KBM-7 (cell line): Measurements from ENCODE around the gene PRDM16.

Experiments
- DNase-seq: peaks from one replicate; pipeline ENCODE4 v3.0.0-alpha.2; 2015
- in situ Hi-C: fragments of 300-500 bp; cut with MboI; formaldehyde crosslinking; loops from 2 replicates; pipeline ENCODE4 v1.14.3; 2020; ENCODE audit warnings: low sequenced_read_pairs, low pct_unique_long_range_greater_than_20kb, mixed read lengths

Gene PRDM16

GRCh38 chr1:3051270-3052268 lies 17.4 kb upstream of the PRDM16 start:
- DNase-seq: no peak

GRCh38 chr1:3052501-3052900 lies 16.5 kb upstream of the PRDM16 start:
- no peak for DNase-seq
- in situ Hi-C loops: no loop called here

More at GRCh38 chr1:3051270-3052268, 17.4 kb upstream of the PRDM16 start:
- in situ Hi-C loops: no loop called here

GRCh38 chr1:3053366-3053980 lies 15.5 kb upstream of the PRDM16 start:
- in situ Hi-C loops: no loop called here

GRCh38 chr1:3053986-3054385 lies 15.0 kb upstream of the PRDM16 start:
- DNase-seq: no peak
- in situ Hi-C loops: no loop called here

More at GRCh38 chr1:3053366-3053980, 15.5 kb upstream of the PRDM16 start:
- DNase-seq: no peak

GRCh38 chr1:3054474-3054873 lies 14.5 kb upstream of the PRDM16 start:
- in situ Hi-C loops: no loop called here
- DNase-seq: no peak

- no peak for DNase-seq
- in situ Hi-C loops: no loop called here
Measured at GRCh38 chr1:3055051-3055450, 14.0 kb upstream of the PRDM16 start.

GRCh38 chr1:3056641-3057040 lies 12.4 kb upstream of the PRDM16 start:
- DNase-seq: no peak
- in situ Hi-C loops: no loop called here

GRCh38 chr1:3058263-3059030 lies 10.6 kb upstream of the PRDM16 start:
- in situ Hi-C loops: no loop called here

GRCh38 chr1:3060127-3060526 lies 8.9 kb upstream of the PRDM16 start:
- in situ Hi-C loops: no loop called here
- DNase-seq: no peak

More at GRCh38 chr1:3058263-3059030, 10.6 kb upstream of the PRDM16 start:
- no peak for DNase-seq

- in situ Hi-C loops: no loop called here
Measured at GRCh38 chr1:3060601-3061551, 8.1 kb upstream of the PRDM16 start.

GRCh38 chr1:3061566-3061965 lies 7.4 kb upstream of the PRDM16 start:
- in situ Hi-C loops: no loop called here
- no peak for DNase-seq

More at GRCh38 chr1:3060601-3061551, 8.1 kb upstream of the PRDM16 start:
- no peak for DNase-seq

- in situ Hi-C loops: no loop called here
- no peak for DNase-seq
Measured at GRCh38 chr1:3061981-3062615, 6.9 kb upstream of the PRDM16 start.

- in situ Hi-C loops: no loop called here
- DNase-seq: no peak
Measured at GRCh38 chr1:3062616-3063378, 6.2 kb upstream of the PRDM16 start.

GRCh38 chr1:3063379-3064295 lies 5.4 kb upstream of the PRDM16 start:
- in situ Hi-C loops: no loop called here
- DNase-seq: no peak

GRCh38 chr1:3064296-3064850 lies 4.6 kb upstream of the PRDM16 start:
- in situ Hi-C loops: no loop called here
- DNase-seq: no peak

- in situ Hi-C loops: no loop called here
Measured at GRCh38 chr1:3064901-3065300, 4.1 kb upstream of the PRDM16 start.

More at GRCh38 chr1:3064901-3065300, 4.1 kb upstream of the PRDM16 start:
- no peak for DNase-seq
